GM19238 (cell line): ENCODE data around the gene SPON2.
"Not testable (repeated sequence)": the region's sequence is repeated elsewhere in the genome, so short reads cannot be mapped to it uniquely, and the experiment has no call there.

Source experiments
- DNase-seq: peaks from one replicate; pipeline ENCODE4 v3.0.0; 2011; ENCODE audit warnings: low spot score; ENCODE audit not compliant: insufficient read length

SPON2 gene

GRCh38 chr4:1152290-1152689 is 20.1 kb downstream of the SPON2 start:
- DNase-seq, result no peak

GRCh38 chr4:1151541-1151940 is 20.8 kb downstream of the SPON2 start:
- no peak for DNase-seq

- no peak for DNase-seq
Measured at GRCh38 chr4:1150875-1151274, 21.5 kb downstream of the SPON2 start.

GRCh38 chr4:1139860-1140259 is 32.5 kb downstream of the SPON2 start:
- no peak for DNase-seq

- DNase-seq, result no peak
Measured at GRCh38 chr4:1137850-1138249, 34.5 kb downstream of the SPON2 start.

GRCh38 chr4:1137063-1137776 is 35.2 kb downstream of the SPON2 start:
- no peak for DNase-seq

- no peak for DNase-seq
Measured at GRCh38 chr4:1136048-1136447, 36.3 kb downstream of the SPON2 start.

- DNase-seq, result no peak
Measured at GRCh38 chr4:1133033-1133432, 39.4 kb downstream of the SPON2 start.

GRCh38 chr4:1130316-1131186 is 41.8 kb downstream of the SPON2 start:
- peak; percentile 59 for DNase-seq

- no peak for DNase-seq
Measured at GRCh38 chr4:1126506-1126905, 45.9 kb downstream of the SPON2 start.

- not testable (repeated sequence) for DNase-seq
Measured at GRCh38 chr4:1125466-1125865, 46.9 kb downstream of the SPON2 start.

GRCh38 chr4:1124818-1125217 is 47.6 kb downstream of the SPON2 start:
- no peak for DNase-seq

- DNase-seq, result no peak
Measured at GRCh38 chr4:1122505-1122904, 49.9 kb downstream of the SPON2 start.
